GM18858 (cell line): Measurements from ENCODE around the gene MKX.

ENCODE experiments used
- ATAC-seq: cut with Tn5 transposase; IDR thresholded peaks from one replicate; pipeline ENCODE4 v1.9.1; 2021; ENCODE audit not compliant: unreplicated experiment

MKX gene

DNA sequence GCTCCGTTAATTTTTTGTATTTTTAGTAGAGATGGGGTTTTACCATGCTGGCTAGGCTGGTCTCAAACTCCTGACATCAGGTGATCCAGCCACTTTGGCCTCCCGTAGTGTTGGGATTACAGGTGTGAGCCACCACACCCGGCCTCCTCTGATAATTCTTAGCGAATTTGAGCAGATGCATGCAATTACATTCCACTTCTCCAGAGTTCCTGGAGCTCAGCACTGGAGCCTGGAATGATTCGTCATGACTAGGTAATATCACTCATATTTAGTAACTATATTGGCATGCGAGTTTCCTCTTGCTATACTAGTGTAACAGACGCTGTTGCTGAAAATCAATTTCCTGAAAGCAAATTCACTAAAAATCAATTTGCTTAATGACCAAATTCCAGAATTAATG, 86.8 kb downstream of the MKX start:
- no peak for ATAC-seq

DNA sequence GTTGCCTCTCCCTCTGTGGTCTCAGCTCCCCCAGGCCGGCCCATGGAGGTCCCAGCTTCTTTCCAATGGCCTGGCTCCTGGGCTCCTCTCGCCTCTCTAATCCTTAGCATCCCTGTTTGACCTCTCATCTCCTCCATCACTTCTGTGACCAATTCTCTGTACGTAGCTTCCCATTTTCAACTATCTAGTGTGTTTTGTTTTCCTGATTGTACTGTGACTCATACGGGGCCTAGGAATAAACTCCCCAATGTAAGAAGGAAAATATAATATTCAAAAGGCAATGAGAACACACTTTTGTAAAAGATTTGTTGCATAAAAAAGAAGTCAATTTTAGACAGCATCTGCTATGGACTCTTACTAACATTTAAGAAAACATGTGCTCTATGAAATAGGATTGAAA, 90.3 kb downstream of the MKX start:
- ATAC-seq, result no peak

DNA sequence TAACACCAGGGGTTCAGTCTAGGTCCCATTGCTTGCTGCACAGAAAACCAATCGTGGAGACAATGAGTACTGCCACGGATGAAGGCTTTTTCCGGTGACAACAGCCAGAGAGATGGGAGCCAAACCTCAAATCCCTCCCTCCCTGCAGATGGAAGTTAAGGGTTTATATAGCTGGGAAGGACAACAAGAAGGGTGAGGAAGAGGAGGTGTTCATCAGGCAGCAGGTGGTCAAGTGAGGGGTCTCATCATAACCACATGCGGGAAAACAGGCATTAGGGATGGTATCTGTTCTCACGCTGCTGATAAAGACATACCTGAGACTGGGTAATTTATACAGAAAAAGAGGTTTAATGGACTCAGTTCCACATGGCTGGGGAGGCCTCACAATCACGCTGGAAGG, 91.3 kb downstream of the MKX start:
- ATAC-seq, result no peak

DNA sequence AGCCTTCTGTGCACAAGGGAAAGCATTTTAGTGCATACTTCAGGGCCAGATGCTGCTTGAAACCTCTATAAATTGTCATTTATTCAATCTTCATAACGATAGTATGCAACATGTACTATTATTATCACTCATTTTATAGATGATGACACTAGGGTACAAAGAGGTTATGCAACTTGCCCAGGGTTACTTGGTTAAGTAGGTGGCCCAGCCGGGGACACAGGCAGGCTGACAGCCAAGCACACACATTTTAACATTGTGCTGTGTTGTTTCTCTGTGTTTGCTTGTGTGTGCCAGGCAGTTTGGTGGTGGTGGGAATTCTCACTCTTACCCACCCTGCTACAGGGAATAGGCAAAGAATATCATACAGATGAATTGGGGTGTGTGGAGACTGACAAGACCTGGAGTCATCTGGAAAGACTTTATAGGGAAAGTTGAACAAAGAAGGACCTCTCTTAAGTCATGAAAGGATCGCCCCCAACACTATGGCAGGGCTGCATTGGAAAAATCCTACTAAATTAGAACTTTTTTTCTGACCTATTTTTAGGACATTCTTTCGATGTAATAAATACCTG, 98.9 kb downstream of the MKX start:
- ATAC-seq, result no peak

DNA sequence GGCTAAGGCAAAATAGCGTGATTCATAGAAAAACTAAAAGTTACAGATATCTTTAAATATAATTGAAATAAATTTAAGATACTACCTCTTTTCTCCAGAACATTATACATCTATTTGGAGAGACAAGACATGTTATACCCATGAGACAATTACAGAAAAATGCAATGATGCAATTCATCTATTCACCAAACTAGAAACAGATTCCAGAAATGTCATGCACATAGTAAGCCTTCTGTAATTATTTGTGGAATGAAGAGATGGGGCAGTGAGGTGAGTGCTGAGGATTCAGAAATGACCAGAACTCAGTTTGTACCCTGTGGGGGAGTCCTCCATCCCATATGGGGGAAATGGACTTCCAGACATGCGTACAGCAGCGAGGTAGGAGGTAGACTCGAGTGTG, 99.4 kb downstream of the MKX start:
- no peak for ATAC-seq

DNA sequence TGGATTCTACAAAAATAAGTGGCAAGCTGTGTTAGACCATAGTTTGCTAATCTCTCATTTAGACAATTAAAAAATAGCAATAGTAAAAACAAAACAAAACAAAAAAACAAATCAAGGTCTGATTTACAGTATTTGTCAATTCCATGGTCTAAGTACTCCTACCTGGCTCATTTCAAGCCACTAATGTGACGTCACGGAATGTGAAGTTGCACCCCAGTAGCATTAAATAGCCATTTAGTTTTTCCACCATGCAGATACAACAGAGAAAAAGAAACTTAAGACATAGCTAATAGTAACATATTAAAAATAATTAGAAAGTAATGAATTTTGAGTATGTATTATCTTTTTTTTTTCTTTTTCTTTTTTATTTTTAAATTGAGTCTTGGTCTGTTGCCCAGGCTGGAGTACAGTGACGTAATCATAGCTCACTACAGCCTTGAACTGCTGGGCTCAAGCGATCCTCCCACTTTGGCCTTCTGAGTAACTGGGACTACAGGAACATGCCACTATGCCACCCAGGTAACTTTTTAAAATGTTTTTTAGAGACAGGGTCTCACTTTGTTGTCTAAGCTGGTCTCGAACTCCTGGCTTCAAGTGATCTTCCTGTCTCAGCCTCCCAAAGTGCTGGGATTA, 101.2 kb downstream of the MKX start:
- ATAC-seq, result no peak

DNA sequence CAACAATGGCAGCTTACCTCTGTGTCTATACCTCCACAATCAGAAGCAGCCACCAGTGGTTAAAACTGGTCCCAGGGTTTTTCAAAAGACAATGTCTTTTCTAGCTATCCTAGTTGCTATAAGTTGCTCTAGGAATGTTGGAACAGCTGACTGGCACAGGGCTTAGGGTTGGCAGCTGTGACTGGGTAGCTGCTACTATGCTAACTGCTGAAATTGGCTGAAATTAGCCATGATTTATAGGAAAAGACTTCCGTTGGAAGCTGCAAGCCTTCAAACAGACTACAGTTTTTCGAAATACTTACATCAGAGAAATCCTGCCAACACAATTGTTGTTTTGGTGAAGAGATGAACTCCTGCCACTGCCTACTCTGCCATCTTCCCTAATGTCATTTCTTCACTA, 102.3 kb downstream of the MKX start:
- ATAC-seq, result no peak

DNA sequence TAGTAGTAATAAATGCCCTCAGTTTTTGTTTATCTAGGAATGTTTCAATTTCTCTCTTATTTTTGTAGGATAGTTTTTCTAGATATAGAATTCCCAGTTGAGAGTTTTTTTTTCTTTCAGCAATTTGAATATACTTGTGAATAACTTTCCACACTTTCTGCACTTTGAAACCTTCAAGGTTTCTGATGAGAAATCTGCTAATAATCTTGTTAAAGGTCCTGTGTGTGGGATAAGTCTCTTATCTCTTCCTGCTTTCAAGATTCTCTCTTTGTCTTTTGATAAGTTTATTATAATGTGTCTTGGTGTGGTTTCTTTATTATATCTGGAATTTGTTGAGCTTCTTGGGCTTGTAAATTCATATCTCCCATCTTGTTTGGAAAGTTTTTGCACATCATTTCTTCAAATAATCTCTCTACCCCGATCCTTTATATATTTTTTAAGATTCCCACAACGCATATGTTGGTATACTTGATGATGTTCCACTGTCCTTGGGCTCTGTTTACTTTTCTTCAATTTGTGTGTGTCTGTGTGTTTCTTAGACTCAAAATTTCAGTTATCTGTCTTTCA, 103.5 kb downstream of the MKX start:
- no peak for ATAC-seq

DNA sequence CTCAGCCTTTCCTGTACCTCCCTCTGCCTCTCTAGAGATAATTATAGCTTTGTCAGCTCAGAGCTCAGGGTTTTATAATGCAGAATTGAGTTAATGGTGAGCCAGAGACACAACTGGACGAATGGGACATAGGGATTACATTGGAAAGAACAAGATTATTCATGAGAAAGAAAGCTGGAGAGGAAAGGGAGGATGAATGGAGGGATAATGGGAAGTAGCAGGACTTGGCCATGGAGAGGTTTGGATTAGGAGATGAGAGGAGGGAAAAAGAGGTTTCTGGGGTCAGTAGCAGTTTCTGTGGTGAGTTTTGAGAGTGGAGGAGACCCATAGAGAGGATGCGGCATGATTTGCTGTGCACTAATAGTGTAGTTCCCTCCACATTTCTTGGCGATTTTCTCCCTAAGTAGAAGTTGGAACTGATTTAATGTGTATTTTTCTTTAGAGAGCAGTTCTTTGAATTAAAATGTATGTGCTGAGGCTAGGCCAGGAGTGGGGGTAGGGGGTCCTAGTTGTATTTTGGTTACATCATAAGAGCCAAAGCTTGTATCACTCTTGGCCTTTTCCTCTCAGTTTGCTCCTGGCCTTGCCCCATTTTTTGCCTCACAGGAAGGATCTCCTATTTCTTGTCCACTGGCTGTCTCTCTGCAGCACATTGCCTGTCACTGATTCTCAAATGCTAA, 107.4 kb downstream of the MKX start:
- no peak for ATAC-seq

DNA sequence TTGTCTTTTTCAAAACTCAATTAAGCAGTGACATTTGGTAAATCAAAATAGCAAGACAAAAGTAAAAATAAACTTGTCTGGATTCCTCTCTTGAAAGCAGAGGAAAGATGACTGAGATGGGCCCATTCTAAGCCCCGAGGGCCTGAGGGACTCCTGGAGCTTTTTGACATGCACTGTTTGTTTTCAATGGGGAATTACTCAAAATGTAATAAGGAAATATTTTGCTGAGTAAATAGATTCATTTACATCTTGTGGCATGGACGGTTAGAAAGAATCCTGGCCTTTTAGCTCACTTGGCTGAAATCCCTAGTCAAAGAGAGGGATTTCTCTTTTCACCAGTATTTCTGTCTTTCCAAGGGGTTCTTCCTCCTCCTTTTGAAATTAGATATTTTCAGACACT, 108.0 kb downstream of the MKX start:
- no peak for ATAC-seq

DNA sequence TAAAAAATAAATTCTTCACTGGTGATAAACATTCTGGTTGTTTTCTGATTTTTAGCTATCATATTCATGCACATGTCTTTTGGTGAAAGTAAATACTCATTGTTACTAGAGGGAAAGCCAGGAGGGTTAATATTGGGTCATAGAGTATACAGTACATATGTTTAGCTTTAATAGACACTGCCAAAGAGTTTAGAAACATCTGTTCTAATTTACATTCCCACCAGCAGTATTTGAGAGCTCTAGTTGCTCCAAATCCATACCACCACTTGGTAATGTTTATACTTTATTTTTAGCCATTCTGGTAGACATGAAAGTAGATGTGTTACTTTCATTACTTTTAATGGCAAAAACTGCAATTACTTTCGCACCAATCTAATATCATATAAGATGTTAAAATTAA, 108.8 kb downstream of the MKX start:
- ATAC-seq, result no peak

DNA sequence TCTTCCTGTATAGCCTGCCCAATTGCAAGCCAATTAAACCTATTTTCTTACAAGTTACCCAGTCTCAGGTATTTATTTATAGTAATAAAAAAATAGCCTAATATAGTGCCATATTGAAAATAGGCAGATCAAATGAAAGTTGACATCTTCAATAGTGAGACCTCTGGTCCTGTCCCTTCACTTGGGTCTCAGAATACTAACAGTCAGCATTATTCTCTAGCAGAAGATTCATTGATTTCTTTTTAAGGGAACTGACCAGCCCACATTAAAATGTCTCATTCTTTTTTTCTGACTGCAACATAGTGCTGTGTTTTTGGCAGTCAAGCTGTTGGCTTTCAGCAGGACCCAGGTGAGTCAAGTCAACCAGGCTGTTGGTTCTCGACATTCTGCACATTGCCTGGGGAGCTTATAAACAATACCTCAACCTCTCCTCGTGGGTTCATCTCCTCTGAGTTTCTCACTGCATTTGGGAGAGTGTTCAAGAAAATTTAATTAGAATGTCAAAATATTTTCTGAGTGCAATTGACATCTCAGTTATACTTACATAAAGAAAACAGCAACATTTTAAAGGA, 109.8 kb downstream of the MKX start:
- no peak for ATAC-seq

DNA sequence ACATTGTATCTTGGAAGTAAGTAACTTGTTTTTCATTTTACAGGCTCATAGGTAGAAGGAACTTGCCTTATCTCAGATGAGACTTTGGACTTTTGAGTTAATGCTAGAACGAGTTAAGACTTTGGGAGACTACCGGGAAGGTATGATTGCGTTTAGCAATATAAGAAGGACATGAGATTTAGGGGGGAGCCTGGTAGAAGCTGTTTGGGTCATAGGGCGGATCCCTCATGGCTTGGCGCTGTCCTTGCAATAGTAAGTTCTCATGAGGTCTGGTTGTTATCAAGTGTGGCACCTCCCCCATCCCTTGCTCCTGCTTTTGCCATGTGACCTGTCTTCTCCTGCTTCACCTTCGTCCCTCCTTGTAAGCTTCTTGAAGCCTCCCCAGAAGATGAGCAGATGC, 110.3 kb downstream of the MKX start:
- ATAC-seq, result no peak

DNA sequence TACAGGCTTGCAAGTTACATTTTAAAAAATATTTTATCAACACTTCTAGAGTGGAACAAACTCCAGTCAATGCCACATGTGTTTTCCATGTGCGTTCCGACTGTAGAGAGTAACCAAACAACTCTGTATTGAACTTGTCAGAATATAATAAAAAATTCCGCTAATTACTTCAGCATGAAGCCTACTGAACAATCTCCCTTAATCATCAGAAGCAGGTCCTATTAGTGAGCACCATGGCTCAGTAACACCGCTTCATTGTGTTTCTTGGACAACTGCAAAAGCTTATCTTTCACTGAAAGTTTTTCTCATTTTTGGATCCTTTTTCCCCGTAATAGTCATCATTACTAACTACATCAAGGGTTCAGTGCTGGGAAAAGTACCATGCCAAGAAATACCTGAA, 117.0 kb downstream of the MKX start:
- ATAC-seq, result no peak

DNA sequence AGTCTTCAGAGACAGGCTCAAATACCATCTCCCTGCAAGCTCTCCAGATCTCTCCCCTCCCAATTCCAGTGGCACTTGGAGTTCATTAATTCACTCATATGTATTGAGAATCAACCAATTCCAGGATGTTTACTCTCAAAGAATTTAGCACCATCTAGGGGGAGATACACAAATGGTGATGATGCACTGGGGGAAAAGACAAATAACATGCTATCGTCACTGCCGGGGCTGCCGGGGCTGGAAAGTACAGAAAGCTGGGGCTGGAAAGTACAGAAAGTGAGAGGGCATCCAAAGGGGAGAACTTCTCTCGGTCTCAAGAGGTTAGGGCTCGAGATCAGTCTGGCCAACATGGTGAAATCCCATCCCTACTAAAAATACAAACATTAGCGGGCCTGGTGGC, 118.7 kb downstream of the MKX start:
- ATAC-seq, result no peak

DNA sequence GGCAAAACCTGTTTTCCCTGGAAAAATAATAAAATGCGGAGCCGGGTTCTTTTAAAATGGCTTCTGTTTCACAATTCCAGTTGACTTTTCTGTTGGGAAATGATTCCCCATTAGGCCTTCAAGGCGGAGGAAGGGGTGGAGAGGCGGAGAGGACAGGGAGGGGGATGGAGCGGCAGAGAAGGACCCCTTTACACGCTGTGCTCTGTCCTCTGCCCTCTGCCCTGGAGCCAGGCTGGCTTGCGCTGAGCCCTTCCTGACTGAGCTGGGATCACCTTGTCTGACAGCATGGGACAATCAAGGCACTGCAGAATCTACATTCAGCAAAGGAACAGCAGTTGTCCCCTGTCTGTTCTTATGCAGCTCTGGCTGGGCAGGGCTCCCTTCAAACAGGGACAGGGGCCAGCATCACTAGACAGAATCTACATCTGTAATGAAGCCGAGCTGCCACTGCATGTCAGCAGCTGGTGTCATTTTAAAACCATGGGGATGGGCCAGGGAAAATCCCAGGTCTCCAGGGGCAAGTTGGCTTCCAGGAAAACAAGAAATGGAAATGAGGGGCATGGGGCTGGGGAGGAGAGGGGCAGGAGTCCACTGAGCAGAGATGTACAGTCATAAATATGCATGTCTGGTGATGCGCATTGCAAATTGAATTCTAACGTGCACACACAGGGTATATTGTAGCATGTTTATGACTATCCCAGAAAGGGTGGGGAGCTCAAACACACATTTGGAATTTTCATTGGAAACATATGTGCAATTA, 120.0 kb downstream of the MKX start:
- ATAC-seq, result no peak

DNA sequence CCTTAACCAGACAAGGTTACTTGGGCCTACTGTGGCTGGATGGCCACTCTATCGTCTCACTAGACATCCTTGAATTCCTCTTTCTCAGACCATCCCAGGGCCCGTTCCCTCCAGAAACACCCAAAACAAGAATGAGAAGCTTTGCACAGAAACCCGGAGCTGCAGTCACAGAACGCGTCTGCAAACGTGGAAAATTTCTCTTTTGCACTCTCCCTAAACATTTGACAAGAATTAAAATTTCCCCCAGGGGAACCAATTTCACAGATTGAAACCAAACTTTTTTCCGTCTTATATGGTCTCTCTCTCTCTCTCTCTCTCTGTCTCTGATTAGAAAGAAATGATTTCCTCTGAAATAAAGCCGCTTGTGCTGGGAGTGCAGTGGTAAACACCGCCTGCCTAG, 120.7 kb downstream of the MKX start:
- ATAC-seq, result no peak
